HG02588 (cell line): ENCODE results near the gene FBXO44.
"Not testable (repeated sequence)": the region's sequence is repeated elsewhere in the genome, so short reads cannot be mapped to it uniquely, and the experiment has no call there.

Experiments used
- ATAC-seq: cut with Tn5 transposase; IDR thresholded peaks from one replicate; pipeline ENCODE4 v1.9.1; 2021; ENCODE audit warnings: mild to moderate bottlenecking, moderate library complexity; ENCODE audit not compliant: unreplicated experiment

The FBXO44 gene

DNA sequence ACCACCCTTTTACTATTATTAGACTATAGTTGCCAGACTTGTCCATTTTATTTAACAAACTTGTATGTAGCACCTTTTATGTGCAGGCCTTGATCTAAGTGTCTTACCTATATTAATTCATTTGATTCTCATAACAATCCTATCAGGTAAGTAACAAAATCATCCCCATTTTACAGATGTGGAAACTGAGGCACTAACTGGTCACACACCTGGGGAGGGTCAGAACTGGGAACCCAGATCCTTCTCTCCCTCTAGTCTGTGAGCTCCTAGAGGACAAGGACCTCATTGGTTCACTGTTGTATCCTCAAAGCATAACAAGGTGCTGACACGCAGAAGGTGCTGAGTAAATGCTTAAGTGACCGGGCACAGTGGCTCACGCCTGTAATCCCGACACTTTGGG is 15.3 kb upstream of the FBXO44 start:
- ATAC-seq, result no peak

GRCh38 chr1:11640101-11640500 is 14.6 kb upstream of the FBXO44 start:
- ATAC-seq, result no peak

DNA sequence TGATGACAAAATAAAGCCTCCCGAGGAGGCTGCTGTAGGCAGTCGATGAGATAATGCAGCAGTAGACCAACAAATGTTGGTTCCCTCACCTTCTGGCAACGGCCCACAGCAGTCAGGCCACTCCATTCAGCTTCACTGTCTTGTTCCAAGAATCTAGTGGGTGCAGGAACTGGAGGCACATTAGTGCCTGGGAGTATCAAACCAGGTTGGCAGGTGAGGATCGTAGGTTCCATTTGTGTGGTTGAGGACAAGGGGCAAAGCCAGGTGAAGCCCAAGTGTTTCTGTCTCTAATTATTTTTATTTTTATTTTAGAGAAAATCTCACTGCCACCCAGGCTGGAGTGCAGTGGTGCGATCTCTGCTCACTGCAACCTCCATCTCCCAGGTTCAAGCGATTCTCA is 13.7 kb upstream of the FBXO44 start:
- ATAC-seq, result no peak

DNA sequence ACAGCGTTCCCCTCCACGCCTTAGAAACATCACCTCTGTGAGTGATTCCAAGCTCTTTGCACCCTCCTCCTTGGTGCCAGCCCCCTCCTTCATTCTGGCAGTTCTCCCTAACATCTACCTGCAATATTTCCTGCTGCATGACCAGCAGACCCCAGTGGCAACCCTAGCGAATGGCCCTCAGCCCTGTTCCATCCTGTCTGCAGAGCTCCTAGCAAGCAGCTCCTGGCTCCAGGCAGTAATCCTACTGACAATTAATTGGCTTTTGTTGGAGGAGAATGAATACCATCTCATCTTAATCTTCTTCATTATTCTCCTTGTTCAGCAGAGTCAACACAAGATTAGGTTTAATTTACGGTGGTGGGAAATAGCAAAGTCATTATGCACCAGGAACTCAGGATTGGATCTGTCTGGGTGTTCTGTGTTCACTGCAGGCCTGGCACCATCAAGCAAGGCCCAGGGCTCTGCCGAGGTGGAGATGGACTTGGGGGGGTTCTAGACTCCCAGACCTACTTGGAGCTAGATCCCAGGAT is 12.8 kb upstream of the FBXO44 start:
- ATAC-seq, result no peak

DNA sequence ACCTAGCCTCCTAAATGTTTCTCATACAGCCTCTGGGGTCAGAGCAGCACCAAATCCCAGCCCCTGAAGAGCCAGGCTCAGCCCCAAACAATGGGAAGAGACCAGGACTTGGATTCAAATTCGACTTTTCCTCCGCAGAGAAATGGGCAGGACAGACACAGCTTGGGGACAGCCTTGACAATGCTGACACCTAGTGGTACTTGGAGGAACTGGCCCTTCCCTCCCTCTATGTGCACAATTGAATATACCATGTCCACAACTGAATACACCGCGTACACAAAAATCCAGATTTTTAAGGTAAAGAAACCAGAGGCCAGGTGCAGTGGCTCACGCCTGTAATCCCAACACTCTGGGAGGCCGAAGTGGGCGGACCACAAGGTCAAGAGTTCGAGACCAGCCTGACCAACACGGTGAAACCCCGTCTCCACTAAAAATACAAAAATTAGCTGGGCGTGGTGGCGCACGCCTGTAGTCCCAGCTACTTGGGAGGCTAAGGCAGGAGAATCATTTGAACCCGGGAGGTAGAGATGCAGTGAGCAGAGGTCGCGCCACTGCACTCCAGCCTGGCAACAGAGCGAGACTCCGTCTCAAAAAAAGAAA is 12.2 kb upstream of the FBXO44 start:
- not testable (repeated sequence) for ATAC-seq

DNA sequence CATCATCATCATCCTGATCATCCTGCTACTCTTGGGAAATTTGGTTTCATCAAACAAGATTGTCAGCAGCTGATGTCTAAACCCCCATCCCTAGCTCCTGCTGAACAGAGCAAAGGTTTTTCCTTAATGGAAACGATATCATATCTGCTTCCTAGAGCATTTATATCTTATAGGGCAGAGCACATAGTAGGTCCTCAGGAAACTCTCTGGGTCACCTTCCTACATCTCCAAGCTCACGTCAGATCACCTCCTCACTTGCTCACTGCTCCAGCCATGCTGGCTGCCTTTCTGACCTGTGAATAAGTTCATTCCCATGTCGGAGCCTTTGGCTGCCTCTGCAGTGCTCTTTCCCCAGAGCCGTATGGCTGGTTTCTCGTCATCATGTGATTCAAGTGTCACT is 10.9 kb upstream of the FBXO44 start:
- ATAC-seq, result no peak

- ATAC-seq, result no peak
Observed at GRCh38 chr1:11645270-11645669, 9.4 kb upstream of the FBXO44 start.

- ATAC-seq, result no peak
Observed at GRCh38 chr1:11645670-11646265, 8.9 kb upstream of the FBXO44 start.

GRCh38 chr1:11646317-11646716 is 8.4 kb upstream of the FBXO44 start:
- no peak for ATAC-seq

- ATAC-seq, result no peak
Observed at GRCh38 chr1:11647333-11647732, 7.3 kb upstream of the FBXO44 start.

GRCh38 chr1:11648039-11648438 is 6.6 kb upstream of the FBXO44 start:
- no peak for ATAC-seq

GRCh38 chr1:11648732-11649158 is 5.9 kb upstream of the FBXO44 start:
- no peak for ATAC-seq

DNA sequence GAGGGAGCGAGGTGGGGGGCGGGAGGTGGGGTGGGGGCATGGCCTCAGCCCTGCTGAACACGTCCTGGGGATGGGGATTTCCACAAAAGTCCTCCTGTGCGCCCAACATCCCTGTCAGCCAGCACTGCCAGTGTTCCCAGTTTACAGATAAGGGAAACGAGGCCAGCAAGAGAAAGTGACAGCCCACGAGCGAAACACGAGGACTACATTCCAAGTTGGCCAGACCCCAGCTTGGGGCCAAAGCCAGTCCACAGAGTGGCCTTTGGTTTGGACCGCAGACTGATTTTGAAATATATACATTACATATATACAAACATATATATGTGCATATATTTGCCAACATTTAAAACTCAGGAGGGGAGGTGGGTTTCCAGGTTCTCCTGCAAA is 5.4 kb upstream of the FBXO44 start:
- ATAC-seq, result no peak

DNA sequence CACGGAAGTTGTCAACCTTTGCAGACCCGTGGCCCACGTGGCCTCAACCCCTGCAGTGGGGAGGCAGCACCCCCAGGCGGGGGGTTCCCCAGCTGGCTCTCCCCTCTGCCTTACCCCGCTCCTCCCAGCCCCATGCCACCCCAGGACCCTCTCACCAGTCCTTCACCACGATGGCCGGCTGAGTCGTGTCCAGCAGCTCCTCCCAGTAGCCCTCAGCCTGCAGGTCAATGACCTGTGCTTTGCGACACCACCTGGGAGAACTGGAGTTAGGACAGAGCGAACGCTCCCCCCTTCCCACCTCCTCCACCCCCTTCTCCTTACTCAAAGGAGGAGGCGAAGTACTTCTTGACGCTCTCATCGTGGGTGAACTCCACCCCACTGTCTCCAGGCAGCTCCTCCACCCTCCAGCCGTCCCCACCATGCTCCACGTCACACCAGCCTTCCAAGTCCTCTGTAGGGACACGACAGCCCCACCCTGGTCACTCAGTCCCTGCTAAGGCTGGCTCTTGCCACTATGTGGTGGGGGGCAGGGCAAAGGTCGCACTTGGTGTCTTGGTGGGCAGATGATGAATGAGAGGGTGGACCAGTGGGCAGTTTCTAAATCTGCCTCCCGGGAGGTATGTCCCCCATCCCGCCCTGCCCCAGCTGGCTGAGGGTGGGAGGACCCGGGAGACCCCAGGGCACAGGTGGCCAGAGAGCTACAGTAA is 4.9 kb upstream of the FBXO44 start:
- ATAC-seq, result no peak

GRCh38 chr1:11650331-11650991 is 4.2 kb upstream of the FBXO44 start:
- no peak for ATAC-seq

DNA sequence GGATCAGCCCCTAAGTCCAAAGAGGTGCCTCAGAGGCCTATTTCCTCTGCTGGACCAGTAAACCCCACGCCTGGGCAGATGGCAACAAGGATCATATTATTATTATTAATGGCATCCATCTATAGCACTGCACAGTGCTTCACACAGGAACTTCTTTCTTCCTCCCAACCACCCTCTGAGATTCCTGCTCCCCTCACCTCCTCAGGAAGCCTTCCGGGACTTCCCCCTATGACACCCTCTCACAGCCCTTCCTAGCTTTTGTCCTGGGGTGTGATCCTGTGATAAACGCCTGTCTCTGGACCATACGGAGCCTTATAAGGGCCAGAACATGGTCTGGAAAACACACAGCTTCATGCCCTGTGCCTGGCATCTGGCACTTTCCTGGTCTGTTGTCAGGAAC is 3.7 kb upstream of the FBXO44 start:
- no peak for ATAC-seq

DNA sequence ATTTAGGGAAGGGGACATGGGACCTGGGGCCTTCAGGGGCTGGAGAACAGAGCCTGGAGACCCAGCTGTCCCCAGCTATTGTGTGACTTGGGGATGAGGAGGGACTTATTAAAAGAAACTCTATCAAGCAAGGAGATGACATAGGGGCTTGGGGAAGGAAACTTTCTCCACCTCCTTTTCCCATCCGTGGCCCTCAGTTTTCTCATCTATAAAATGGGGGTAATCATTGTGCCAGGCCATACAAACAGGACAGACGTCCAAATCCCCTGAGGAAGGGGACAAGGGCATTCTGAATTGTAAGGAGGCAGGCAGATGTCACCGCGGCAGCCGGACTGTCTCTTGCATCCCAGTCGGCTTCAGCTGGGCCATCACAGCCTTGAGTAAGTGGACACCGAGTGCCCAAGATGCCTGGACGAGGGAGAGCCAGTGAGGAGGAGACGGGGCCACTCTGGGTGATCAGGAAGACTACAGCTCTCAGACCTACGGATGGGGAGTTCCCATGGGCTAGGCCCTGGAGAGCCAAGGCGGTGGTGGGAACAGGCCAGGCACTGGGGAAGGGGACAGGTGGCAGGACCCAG is 2.4 kb upstream of the FBXO44 start:
- no peak for ATAC-seq

DNA sequence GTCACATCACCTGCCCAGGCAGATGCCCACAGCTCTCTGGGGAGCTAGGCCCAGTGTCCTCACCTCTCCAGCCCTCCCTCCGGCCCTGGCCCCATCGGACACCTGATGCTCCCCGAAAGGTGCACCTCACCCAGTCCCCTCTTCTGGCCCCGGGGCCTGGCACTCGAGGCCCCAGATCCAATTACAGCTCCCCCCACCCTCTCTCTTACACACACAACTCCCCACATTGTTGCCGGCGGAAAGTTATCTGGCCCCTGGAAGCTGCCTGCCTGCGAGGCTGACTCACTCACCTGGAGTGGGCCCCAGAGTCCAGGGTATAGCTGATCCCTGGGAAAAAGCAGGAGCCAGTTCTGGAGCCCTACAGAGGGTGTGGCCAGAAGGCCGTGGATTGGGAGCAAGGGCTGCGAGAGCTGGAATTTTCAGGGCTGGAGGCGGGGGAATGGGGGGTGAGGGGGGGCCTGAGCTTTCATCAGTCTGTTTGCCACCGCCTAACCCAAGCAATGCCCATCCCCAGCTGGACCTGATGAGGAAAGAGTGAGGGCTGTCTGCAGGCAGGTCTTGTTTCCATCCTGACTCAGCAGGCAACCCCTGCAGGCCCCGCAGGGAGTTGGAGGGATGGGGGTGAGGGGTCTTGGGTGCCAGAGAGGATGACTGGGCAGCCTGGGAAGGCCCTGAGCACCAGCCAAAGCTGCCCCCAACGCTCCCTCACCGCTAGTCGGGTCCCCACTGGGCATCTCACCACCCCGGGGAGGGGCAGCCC is 1.4 kb upstream of the FBXO44 start:
- no peak for ATAC-seq

DNA sequence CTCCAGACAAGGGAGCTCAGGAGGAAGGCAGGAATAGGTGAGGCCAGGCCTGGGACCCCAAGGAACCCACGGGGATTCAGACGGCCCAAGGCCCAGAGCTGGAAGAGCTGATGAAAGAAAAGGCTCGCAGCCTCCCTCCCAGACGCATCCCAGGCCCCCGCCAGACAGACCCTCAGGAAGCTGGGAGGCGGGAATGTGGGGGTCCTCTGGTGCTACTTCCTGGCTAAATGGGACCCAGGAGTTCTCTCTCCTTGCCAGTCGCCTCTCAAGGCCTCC is 878 bp upstream of the FBXO44 start:
- ATAC-seq, result no peak

DNA sequence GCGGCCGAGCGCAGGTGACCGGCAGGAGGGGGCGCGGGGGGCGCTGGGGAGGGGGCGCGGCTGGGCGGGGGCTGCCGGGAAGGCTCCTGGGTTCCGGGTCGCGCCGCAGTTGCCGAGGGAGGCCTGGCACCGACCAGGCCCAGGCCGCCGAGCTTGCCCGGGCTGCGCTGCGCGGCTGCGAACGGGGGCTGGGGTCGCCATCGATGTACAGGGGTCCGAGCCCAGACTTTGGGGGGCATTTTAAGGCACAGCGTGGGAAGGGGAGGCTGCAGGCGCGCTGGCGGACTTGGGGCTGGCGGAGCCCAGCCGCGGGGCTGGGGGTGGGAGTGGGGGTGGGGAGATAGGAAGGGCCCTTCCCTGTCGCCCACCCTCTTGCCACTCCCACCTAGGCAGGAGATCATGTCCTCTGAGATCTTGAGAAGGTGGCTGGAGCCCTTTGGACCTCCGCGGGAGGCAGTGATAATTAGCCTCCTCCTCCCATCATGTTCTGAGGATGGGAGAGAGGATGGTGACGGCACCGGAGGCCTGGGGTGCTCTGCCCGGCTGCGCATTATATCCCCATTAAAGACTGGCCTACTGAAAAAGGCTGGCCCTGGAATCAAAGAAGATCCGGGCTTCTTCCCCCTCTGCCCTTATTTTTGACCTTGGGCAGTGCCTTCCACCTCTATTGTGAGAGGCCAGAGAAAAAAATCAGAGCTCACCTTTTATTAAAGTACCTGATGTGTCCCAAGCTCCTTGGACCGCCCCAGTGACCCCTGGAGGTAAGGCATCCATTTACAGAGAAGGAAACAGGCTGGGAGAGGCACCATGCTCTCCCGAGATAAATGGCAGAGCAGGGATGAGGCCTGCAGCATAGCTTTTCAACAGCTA is 497 bp downstream of the FBXO44 start:
- peak; percentile 10 for ATAC-seq
